GM12872 (cell line): ENCODE results near the gene FGF14.

ENCODE experiments used
- CTCF ChIP-seq: IDR thresholded peaks from 3 replicates; pipeline ENCODE4 v1.5.1; 2011; ENCODE audit warnings: low read depth, mild to moderate bottlenecking, low read length, moderate library complexity; ENCODE audit not compliant: insufficient read depth

Gene FGF14

GRCh38 chr13:102392481-102393209 is 9.2 kb downstream of the FGF14 start:
- no peak for TF ChIP-seq CTCF

GRCh38 chr13:102386461-102386860 is 15.4 kb downstream of the FGF14 start:
- no peak for TF ChIP-seq CTCF

GRCh38 chr13:102380012-102380411 is 21.8 kb downstream of the FGF14 start:
- no peak for TF ChIP-seq CTCF

- no peak for TF ChIP-seq CTCF
Measured at GRCh38 chr13:102376318-102376717, 25.5 kb downstream of the FGF14 start.

- TF ChIP-seq CTCF, result no peak
Measured at GRCh38 chr13:102374726-102375125, 27.1 kb downstream of the FGF14 start.

GRCh38 chr13:102374233-102374632 is 27.6 kb downstream of the FGF14 start:
- TF ChIP-seq CTCF, result no peak

GRCh38 chr13:102373221-102373620 is 28.6 kb downstream of the FGF14 start:
- TF ChIP-seq CTCF, result no peak
